NCI-H2196 treated with DMSO at 0.1 percent for 48 hours (cell line): ENCODE data around the gene SLX4IP.
"Not testable (repeated sequence)": the region's sequence is repeated elsewhere in the genome, so short reads cannot be mapped to it uniquely, and the experiment has no call there.

Experiments
- DNase-seq: peaks from one replicate; lab custom pipeline; 2025; ENCODE audit not compliant: unreplicated experiment; lab: John Stamatoyannopoulos, UW

The SLX4IP gene

DNA sequence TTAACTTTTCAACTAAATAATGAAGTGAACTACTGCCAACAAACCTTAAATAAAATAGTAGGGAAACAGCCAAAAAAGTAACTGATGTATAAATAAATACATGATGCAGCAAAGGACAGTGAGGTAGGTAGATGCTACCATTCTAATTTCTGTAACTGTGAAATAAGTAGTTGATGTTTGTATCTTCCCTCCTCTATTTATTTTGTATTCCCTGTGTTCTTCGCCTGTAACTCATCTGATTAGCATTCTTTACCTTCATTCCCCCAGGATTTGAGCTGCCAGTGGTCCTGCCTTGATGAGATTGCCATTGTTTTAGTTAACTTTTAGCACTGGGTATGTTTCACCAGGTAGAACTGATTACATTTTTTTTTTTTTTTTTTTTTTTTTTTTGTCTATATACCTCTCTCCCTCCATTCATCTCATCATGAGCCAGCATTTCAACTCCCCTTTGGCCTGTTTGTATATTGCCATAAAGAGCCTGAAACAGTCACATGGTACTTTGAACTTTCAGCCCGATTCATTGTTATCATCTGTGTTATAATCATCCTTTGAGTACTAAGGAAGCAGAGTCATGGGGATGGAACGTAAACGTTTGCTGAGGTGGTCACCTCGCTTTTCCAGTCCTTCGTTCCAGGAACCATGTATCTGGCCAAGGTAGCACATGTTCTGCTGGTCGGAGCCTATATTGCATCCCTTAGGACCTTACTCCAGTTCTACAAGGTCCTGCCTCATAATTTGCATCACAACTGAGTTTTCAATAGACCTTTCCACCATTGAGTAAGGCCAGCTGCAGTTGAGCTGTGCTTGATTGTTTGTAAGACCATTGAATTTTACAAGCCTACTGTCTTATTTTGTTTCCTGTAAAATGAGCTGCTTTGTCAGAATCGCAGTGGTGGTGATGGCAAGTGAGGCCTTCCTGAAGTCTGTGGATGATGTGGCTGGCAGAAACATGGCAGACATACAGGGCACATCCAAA lies 131.1 kb downstream of the SLX4IP start:
- no peak for DNase-seq

DNA sequence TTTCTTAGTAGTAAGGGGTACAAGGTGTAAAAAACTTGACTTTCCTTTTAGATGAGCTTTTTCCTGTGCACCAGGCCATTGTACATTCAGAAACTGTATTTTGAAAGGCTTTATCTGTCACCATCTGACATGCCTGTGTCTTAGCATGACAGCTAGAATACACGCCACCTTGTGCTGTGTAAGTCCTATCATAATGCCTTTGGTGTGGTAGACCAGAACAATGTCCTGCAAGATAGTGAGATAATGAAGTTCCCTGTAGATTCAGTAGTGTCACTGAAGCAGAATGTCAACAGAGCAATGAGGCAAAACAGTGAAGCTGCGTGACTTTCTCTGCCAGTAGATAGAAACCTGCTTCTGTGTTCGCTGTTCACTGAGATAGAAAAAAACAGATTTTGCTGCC lies 132.9 kb downstream of the SLX4IP start:
- DNase-seq, result no peak

DNA sequence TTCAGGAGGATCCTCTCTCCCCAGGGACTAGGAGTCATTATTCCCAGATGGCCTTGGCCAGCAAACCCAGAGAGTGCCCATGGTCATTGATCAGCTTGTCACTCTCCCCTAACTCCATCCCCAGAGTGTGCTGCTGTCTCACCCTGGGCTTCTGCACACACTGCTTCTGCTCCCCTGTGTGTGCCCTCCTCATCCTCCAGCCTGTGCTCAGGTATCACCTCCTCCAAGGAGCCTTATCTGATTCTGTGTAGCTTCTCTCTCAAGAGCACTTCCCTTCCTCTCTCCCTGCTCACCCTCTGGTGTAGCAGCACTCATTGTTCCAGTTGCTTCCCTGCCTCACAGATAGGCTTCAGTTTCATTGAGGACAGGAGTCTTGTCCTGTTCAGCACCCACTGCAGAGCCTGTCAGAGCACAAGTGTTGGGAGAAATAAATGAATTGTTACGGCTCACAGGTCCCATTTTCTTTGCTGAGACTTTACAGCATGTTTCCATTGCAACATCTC lies 136.3 kb downstream of the SLX4IP start:
- DNase-seq, result no peak

DNA sequence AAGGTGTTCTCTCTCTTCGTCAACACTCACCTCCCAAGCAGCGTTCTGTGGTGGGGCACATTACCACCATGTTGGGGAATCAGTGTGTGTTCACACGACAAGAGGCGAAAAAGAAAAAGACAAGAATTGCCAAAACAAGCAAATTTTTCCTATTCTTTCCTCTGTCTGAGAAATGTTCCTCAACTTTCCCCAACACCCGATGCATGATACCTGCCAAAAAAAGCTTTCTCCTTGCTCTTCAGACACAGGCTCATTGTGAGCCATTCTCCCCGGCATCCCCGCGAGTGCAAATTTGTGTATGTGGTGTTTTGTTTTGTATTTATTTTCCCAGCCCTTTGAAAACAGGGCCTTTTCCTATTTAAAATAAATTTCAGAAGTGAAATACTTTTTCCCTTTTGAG lies 137.7 kb downstream of the SLX4IP start:
- no peak for DNase-seq

DNA sequence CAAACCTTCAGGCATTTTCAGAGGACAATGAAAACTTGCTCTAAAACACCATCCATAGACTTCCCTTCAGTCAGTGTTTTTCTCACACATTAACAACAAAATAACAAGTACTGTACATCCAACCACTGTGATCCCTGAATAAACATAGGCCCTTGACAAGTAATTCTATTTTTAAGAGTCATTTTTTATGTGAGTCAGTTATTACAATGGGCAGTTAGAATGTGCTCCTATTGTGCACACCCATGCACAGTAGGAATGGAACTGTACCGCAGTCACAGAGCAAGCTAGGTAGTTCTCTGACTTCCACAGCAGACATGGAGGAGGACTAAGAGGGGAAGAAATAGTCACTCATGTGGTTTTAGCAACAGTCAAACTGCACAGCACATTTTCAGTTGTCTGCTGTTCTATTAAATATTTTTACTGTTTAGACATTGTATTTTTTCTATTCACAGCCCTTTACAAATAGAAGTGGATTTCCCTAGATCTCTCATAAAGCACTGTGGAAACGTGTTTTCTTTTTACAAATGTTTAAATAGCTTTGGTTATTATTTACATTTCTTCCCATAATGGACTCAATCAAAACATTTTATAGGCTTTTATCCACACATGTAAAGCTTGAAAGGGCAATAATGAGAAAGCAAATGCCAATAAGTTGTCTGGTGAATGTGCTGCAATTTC lies 138.3 kb downstream of the SLX4IP start:
- DNase-seq, result no peak

DNA sequence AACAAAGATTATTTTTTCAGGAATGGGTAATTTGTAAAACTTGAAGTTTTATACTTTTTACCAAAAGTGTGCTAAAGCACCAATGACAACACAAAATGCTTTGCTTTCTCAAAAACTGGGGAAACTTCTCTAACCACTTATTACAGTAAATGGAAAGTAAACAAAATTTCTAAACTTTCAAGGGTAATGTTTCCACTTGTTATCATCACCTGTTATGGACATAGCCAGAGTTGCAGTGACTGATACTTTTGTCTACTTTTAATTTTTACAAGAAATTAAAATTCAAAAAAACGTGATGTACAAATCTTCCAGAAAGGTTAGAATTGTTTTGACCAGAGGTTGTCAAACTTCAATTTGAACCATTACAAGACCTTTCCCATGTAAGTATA lies 138.8 kb downstream of the SLX4IP start:
- no peak for DNase-seq

DNA sequence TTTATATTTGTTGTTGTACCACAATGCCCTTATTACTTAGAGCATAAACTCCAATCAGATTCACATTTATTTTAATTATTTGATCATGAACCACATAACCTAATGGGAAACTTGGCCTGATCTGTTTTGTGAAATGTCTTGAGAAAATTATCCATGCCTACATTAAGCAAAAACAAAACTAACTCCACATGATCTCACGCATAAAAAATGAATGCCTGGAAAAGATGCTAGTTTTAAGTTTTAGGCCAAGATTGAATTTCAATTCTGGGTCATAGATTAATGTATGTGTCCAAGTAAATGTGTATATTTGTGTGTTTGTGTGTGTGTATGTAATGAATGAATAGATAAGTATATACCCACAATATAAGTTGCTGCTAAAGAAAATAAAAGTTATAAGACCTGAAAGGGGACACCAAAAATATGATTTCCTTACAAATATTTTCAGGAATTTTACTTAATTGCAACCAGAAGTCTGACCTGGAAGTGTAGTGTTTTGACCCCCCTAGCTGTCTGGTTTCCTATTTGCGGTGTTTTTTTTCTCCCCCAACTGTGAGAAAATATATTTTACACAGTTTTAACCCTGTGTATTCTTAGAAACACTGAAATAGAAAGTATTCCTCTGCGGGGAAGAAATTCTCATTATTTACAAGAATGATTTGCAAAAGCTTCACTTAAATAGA lies 141.4 kb downstream of the SLX4IP start:
- DNase-seq, result no peak

DNA sequence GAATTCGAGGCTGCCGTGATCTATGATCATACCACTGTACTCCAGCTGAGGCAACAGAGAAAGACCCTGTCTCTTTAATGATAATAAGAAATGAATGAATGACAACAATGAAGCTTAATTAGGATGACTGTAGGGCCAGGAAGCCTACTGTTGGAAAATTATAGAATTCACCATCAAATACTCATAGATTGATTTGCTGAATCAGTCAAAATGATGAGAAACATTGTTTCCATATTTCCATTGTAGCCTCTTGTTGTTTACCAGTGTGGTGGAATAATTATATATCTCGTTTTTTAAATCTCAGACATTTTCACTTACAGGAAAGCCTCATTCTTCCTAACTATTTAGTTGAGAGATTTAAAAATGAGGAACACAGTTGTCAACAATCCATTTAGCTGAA lies 142.5 kb downstream of the SLX4IP start:
- DNase-seq, result no peak

DNA sequence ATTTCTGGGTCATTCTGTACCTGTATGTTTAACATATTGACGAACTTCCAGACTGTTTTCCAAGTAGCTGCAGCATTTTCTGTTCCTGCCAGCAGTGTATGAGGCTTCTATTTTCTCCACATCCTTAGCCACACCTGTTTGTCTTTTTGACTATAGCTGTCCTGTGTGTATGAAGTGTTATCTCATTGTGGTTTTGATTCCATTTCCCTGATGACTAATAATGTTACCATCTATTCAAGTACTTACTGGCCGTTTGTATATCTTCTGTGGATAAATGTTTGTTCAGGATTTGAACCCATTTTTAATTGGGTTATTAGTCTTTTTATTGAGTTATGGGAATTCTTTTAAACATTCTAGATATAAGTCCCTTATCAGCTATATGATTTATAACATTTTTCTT lies 143.5 kb downstream of the SLX4IP start:
- DNase-seq, result peak; percentile 35

DNA sequence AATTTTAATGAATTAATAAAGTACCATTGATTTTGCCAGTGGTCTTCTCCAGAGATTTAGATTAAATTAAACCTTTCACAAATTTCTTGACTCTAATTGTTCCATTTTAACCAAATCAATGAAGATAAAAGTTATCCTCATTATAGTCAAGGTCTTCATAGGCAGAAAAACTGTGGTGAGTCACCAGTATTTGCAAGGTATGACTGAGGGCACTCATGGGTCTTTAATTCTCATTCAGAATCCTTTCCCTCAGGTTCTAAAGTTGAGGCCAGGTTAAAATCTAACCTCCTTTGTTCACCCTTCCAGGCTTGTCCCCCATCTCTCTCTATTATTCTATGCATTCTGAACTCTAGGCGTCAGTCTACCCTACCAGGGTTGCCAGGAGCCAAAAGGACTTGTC lies 144.8 kb downstream of the SLX4IP start:
- DNase-seq, result no peak

DNA sequence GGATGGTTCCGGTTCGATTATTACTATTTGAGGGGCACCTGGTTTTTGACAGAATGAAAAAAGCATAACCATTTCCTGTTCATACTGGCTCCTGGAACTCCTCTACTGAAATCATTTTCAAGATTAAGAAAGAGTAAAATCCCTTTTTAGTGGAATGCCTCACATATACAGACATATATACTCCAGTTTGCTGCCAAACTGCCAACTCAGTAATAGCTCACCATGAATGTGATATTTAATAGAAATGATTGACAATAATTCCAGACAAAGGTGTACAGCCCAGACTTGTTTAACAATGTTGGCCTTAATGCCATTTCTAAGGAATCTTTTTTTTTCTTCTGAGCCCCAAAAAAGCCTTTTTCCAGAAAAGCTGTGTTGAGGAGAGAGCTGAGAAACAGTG lies 145.6 kb downstream of the SLX4IP start:
- no peak for DNase-seq

DNA sequence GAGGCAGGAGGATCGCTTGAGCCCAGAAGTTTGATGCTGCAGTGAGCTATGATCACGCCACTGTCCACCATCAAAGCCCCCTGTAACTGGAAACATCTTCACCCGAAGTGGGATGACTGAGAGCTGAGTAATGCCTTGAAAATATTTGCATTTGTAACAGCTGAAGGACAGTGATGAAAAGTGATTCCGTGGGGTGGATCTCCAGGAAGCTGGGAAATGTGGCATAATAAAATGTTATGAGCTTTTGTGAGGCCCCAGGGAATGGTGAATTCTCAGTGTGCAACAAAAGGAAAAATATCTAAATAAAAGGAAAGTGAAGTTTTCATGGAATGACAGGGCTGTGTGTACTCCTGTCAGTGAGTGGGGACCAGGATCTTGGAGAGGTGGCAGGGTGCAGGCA lies 146.7 kb downstream of the SLX4IP start:
- no peak for DNase-seq

DNA sequence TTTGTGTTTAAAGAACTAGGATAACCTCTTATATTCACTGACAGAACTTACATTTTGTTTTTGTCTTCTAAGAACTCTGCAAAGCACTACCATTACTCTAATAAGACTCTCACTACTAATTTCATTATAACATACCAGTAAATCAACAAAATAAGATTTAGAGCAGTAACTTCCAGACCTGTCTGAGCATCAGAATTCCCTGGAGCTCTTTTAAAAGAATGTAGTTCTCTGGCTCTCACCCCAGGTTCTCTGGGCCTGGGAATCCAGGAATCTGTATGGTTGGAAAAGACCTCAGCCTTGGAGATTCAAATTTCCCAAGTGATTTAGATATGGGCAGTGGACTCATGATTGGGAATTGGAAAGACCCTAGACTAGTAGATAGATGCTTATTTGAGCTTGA lies 149.3 kb downstream of the SLX4IP start:
- no peak for DNase-seq

DNA sequence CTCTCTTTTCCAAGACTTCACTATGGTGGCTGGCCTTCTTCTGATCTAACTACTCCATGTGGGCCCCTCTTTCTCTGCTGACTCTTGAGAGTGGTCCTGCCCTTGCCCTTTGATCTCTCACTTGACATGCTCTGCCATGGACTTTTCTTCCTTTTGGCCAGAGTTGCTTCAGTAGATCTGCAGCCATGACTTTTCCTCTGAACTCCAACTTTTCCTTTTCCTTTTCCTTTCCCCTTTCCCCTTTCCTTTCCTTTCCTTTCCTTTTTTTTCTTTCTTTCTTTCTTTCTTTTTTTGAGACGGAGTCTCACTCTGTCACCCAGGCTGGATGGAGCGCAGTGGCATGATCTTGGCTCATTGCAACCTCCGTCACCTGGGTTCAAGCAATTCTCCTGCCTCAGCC lies 150.2 kb downstream of the SLX4IP start:
- DNase-seq, result no peak

DNA sequence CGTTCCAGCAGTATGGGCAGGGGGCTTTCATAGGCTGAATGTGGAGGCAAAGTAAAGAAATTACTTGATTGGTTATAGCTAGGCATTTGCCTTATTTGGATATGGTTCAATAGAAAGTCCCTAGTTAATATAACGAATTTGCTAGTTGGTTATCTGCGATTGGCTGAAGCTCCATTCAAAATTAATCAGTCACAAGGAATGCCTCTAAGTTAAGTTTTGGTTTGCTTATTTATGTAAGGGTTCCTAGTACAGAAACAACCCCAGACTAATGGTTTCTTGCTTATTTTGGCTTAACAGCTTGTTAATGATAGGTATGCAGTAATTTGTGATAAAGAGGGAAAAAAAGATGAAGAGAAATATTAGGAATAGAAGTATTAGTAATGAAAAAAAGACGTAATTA lies 151.2 kb downstream of the SLX4IP start:
- DNase-seq, result no peak

DNA sequence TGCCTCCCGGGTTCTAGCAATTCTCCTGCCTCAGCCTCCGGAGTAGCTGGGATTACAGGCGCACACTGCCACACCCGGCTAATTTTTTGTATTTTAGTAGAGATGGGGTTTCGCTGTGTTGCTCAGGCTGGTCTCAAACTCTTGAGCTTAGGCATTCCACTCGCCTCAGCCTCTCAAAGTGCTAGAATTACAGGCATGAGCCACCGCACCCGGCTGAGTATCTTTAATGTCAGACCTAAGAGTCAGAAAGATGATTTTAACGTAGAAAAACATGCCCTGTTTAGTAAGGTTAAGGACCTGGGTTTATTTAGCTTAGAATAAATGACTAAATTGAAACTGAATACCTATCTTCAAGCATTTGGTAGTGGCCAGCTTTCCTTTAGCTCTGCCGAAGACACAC lies 155.3 kb downstream of the SLX4IP start:
- not testable (repeated sequence) for DNase-seq

DNA sequence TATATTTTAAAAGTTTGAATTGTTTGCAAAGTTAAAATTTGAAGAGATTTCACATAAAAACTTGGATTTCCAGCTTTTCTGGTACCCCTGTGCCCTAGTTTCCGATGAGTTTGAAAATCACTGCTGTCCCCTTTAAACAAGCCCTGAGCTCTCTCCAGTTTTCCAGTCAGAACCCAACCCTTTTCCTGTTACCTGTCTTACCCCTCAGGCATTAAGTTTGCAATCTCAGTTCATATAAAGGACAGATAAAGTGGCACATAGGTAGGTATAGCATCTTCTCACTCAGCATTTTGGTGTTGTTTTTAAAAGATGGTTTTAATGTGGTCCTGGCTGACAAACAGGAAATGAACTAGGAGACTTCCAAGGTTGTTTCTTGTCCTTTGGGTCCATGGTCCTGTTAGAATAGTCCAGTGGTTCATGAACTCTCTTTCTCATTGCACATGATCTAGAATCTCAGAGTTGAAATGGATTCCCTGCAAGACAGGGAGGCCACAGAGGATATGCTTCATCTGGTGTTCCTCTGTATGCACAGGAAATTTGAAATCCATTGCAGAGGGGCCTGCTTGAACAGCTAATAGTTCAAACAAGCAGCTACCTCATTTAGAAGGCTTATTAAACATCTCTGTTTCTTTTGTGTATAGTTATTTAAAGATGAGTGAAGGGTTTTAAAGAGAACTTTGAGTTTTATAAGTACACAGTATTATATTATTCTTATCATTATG lies 156.0 kb downstream of the SLX4IP start:
- DNase-seq, result no peak

DNA sequence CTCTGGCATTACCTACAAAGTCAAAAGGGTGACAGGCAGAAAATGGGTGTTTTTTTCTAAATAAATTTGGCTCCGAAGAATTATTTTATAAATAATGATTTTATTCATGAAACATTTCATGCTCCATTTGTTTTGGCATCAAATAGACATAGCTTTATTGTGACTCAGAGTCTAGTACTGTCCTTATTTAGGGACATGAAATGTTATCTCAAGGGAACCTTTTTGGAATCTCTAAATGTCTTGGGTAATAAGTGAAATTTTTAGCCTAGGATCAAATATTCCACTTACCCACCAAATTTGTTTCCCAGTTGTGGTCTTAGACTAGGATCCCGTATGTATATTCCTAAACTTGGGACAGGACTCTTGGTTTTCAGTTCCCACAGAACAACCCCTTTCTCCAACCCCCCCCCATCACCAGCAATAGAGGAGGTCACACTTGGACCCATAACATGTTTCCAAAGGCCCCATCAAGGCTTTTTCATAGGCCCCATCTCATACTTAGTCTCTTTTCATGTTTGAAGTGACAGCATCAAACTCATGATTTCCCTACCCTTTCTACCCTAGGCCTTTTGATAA lies 156.9 kb downstream of the SLX4IP start:
- no peak for DNase-seq

DNA sequence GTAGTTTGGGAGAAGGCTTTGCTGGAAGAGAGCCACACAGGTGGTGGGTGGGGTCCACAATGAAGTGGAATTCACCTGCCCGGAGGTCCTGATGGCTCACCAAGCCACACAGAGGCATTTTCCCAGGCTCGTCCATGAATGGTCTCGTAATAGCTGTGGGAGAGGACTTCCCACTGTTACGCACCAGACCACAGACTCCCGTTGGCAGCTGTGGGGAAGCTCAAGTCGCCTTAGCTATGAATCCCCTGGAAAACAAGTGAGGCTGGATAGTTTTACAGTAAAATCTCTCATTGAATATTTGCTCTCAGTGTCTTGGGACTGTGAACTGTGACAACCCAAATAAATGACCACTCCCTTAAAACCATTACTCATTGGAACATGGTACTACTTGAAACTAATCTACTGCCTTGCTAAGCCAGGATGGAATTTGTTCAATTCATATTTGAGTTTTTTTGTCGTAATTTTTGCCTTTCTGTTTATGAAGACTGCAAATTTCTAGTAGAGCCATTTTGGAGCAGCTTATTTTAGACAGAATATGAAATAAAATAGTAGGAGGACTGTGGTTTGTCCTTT lies 159.3 kb downstream of the SLX4IP start:
- DNase-seq, result no peak

DNA sequence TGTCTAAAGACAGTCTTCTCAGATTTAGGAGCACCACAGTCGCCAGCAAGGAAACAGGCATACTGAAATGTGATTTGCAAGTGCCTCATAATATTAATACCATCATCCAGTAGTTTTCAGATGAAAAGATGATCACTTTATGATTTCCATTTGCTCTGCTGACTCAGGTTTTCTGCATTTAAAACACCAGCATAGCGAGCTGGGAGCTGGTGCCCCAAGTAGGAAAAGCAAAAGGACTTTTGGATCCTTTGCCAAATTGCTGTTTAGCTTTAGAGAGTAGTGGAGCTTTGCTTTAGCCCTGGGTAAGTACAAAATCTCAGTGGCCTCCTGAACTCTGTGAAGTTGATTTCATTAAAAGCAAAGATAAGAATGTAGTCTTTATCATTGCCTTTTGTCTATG lies 160.2 kb downstream of the SLX4IP start:
- no peak for DNase-seq
